SK-N-SH (cell line): Measurements from ENCODE around the gene RAB1B. TPM values are rescaled to one million over a fixed set of nuclear protein-coding genes. Genes with fewer than 3 reads are reported as not detected.

ENCODE experiments used
- CTCF ChIA-PET: fragments of 300-600, 350-600 bp; formaldehyde crosslinking; extraction: SDS; loops from one replicate; lab custom pipeline; 2021; lab: Yijun Ruan, JAX
- POLR2A ChIA-PET: fragments of 350-600 bp; sonication (Branson Sonifier 250); formaldehyde crosslinking; extraction: SDS; loops from one replicate; lab custom pipeline; 2020; ENCODE audit warnings: antibody characterized with exemption, inconsistent platforms; lab: Yijun Ruan, JAX
- DNase-seq: peaks from one replicate; pipeline ENCODE4 v3.0.0; 2012
- H2AFZ ChIP-seq: fragments of 200-600 bp; sonication (generic); 2 replicates; pipeline ENCODE4 v1.8.1; 2016; ENCODE audit warnings: antibody characterized with exemption, mild to moderate bottlenecking, low read depth
- H3F3A ChIP-seq: fragments of 200-600 bp; sonication (generic); replicated peaks from 2 replicates; pipeline ENCODE3; 2016; ENCODE audit warnings: antibody characterized with exemption, mild to moderate bottlenecking; ENCODE audit not compliant: insufficient read depth
- H3K27ac ChIP-seq, 2 experiments: fragments of 200-500 bp in 1 of 2; fragments of 200-600 bp in 1 of 2; sonication (Bioruptor generic) in 1 of 2; sonication (generic), shearing (Covaris generic) in 1 of 2; 2 replicates each; pipeline versions ENCODE4 v1.5.1 to v1.6.1; 2014 to 2016; ENCODE audit warnings: low read depth in 2 of 2, inconsistent platforms in 1 of 2, low read length in 1 of 2, mild to moderate bottlenecking in 1 of 2, mixed read lengths in 1 of 2
- H3K27me3 ChIP-seq: fragments of 200-600 bp; sonication (generic), shearing (Covaris generic); 2 replicates; pipeline ENCODE4 v1.6.1; 2016; ENCODE audit warnings: mixed run types; ENCODE audit not compliant: insufficient read depth
- H3K36me3 ChIP-seq, 2 experiments: fragments of 200-500 bp in 1 of 2; fragments of 200-600 bp in 1 of 2; sonication (Bioruptor generic) in 1 of 2; sonication (generic) in 1 of 2; replicated peaks in 1 of 2; 2 replicates each; pipeline versions ENCODE3 to v1.5.1; 2014 to 2016; ENCODE audit warnings: low read length in 1 of 2, mild to moderate bottlenecking in 1 of 2; ENCODE audit not compliant: insufficient read depth in 2 of 2, control insufficient read depth in 1 of 2
- H3K4me1 ChIP-seq, 2 experiments: fragments of 200-500 bp in 1 of 2; fragments of 200-600 bp in 1 of 2; sonication (Bioruptor generic) in 1 of 2; sonication (generic), shearing (Covaris generic) in 1 of 2; 2 replicates each; pipeline versions ENCODE4 v1.5.1 to v1.6.1; 2014 to 2016; ENCODE audit warnings: low read depth in 1 of 2, low read length in 1 of 2, mixed run types in 1 of 2; ENCODE audit not compliant: insufficient read depth in 2 of 2, control insufficient read depth in 1 of 2
- H3K4me2 ChIP-seq: fragments of 200-600 bp; sonication (generic), shearing (Covaris generic); 2 replicates; pipeline ENCODE4 v1.6.1; 2017; ENCODE audit warnings: mixed run types
- H3K4me3 ChIP-seq, 2 experiments: fragments of 200-500 bp in 1 of 2; fragments of 200-600 bp in 1 of 2; sonication (Bioruptor generic) in 1 of 2; sonication (generic), shearing (Covaris generic) in 1 of 2; 2 replicates each; pipeline versions ENCODE4 v1.5.1 to v1.8.1; 2014 to 2016; ENCODE audit warnings: low read depth in 2 of 2, inconsistent platforms in 1 of 2, low read length in 1 of 2, mild to moderate bottlenecking in 1 of 2, mixed read lengths in 1 of 2, moderate library complexity in 1 of 2
- H3K79me2 ChIP-seq: fragments of 200-600 bp; sonication (generic); 2 replicates; pipeline ENCODE4 v1.8.1; 2017; ENCODE audit warnings: mild to moderate bottlenecking; ENCODE audit not compliant: insufficient read depth
- H3K9ac ChIP-seq: fragments of 200-600 bp; sonication (generic); 2 replicates; pipeline ENCODE4 v1.6.1; 2017; ENCODE audit warnings: mixed run types
- H3K9me2 ChIP-seq: fragments of 200-600 bp; sonication (generic); 2 replicates; pipeline ENCODE4 v1.6.1; 2017; ENCODE audit warnings: mixed run types
- H3K9me3 ChIP-seq: fragments of 200-600 bp; sonication (generic); 2 replicates; pipeline ENCODE4 v1.6.1; 2017; ENCODE audit warnings: mixed run types, mild to moderate bottlenecking, moderate library complexity
- H4K20me1 ChIP-seq: fragments of 200-600 bp; sonication (generic); 2 replicates; pipeline ENCODE4 v1.6.1; 2017; ENCODE audit warnings: mild to moderate bottlenecking, mixed run types; ENCODE audit not compliant: insufficient read depth
- CHD2 ChIP-seq: fragments of 150-350 bp; IDR thresholded peaks from 2 replicates; pipeline ENCODE4 v1.6.1; 2018; ENCODE audit warnings: low read length; ENCODE audit not compliant: partially characterized antibody
- CTCF ChIP-seq: fragments of 200-600 bp; sonication (generic); IDR thresholded peaks from 2 replicates; pipeline ENCODE4 v1.6.1; 2017; ENCODE audit warnings: antibody characterized with exemption, mild to moderate bottlenecking, moderate library complexity
- FOSL2 ChIP-seq: IDR thresholded peaks from 2 replicates; pipeline ENCODE4 v1.4.0; 2012; ENCODE audit warnings: low read depth, mild to moderate bottlenecking, moderate library complexity, borderline replicate concordance
- FOXM1 ChIP-seq: IDR thresholded peaks from 2 replicates; pipeline ENCODE4 v1.4.0; 2012; ENCODE audit warnings: low read depth, mild to moderate bottlenecking
- MAX ChIP-seq: IDR thresholded peaks from 2 replicates; pipeline ENCODE4 v1.4.0; 2012; ENCODE audit warnings: low read depth
- MEF2A ChIP-seq: IDR thresholded peaks from 2 replicates; pipeline ENCODE4 v1.4.0; 2012; ENCODE audit warnings: low read depth, borderline replicate concordance
- MXI1 ChIP-seq: IDR thresholded peaks from 2 replicates; pipeline ENCODE4 v1.6.1; 2012; ENCODE audit warnings: mild to moderate bottlenecking, low read depth, low read length, improper control_type of control experiment
- NFIC ChIP-seq: IDR thresholded peaks from 2 replicates; pipeline ENCODE4 v1.4.0; 2012; ENCODE audit warnings: borderline replicate concordance
- NRF1 ChIP-seq: IDR thresholded peaks from 2 replicates; pipeline ENCODE4 v1.6.1; 2012; ENCODE audit warnings: low read depth, mild to moderate bottlenecking, low read length
- PBX3 ChIP-seq: IDR thresholded peaks from 2 replicates; pipeline ENCODE4; 2012
- POLR2AphosphoS5 ChIP-seq: IDR thresholded peaks from 2 replicates; pipeline ENCODE4 v1.6.1; 2012; ENCODE audit warnings: low read depth, low read length
- RAD21 ChIP-seq: IDR thresholded peaks from 2 replicates; pipeline ENCODE4 v1.6.1; 2012; ENCODE audit warnings: mild to moderate bottlenecking, low read length
- RCOR1 ChIP-seq: fragments of 150-350 bp; IDR thresholded peaks from 2 replicates; pipeline ENCODE4 v1.6.1; 2017; ENCODE audit warnings: antibody characterized with exemption, low read length
- RFX5 ChIP-seq: IDR thresholded peaks from 2 replicates; pipeline ENCODE4 v1.6.1; 2012; ENCODE audit warnings: mild to moderate bottlenecking, improper control_type of control experiment, low read length
- SMC3 ChIP-seq: IDR thresholded peaks from 2 replicates; pipeline ENCODE4 v1.6.1; 2012; ENCODE audit warnings: low read depth, low read length, improper control_type of control experiment
- TAF1 ChIP-seq: IDR thresholded peaks from 2 replicates; pipeline ENCODE4 v1.6.1; 2012; ENCODE audit warnings: low read depth, mild to moderate bottlenecking, low read length, moderate library complexity, borderline replicate concordance
- TCF12 ChIP-seq: IDR thresholded peaks from 2 replicates; pipeline ENCODE4 v1.4.0; 2012
- TEAD4 ChIP-seq: IDR thresholded peaks from 2 replicates; pipeline ENCODE4 v1.4.0; 2012; ENCODE audit warnings: mild to moderate bottlenecking, borderline replicate concordance; ENCODE audit not compliant: insufficient read depth
- WGBS: methylation state at CpG from one replicate; pipeline ENCODE4 v1.1.6; 2017; ENCODE audit warnings: low lambda C conversion rate; 5-methylcytosine and 5-hydroxymethylcytosine counted together
- polyA plus RNA-seq, 3 experiments: library from polyadenylated mRNA; depleted of rRNA; stranded (reverse); fragments of >200 nt; gene quantifications; 2 replicates each; pipeline ENCODE4 v1.2.3, GENCODE V29; 2012

RAB1B gene
- polyA plus RNA-seq, 1 of the 3 experiments (the other 2 are of a cell fraction): 208 TPM

DNA sequence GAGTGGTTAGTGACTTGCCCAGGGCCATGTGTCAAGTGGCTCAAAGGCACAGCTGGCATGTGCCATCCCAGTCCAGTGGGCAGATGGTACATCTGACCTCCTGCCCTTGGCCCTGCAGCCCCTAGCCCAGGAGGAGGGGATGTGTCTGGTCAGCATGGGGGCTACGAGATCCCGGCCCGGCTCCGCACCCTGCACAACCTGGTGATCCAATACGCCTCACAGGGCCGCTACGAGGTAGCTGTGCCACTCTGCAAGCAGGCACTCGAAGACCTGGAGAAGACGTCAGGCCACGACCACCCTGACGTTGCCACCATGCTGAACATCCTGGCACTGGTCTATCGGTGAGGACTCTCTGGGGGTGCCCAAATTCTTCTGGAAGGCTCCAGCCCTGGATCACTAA lies 5.7 kb upstream of the RAB1B start:
- ChIA-PET POLR2A (interaction anchor here (0.9 kb wide), 1 partner anchor 26 kb away, joined by 3 read pairs; the partner anchor contains the start of gene YIF1A), CTCF (interaction anchor here (0.9 to 1.4 kb wide), 2 partner anchors 20 to 195 kb away, joined by 5 read pairs; no protein-coding TSS in a partner anchor)
- DNase-seq: no peak
- peaks cover 26% of the 10 kb centered on the region for H3K79me2 ChIP-seq
- H3K9ac ChIP-seq: no peak overlapping the region
- no peak overlapping the region for H3K27ac ChIP-seq
- H3K4me2 ChIP-seq: no peak overlapping the region
- peaks cover 19% of the 10 kb centered on the region for H4K20me1 ChIP-seq
- TF ChIP-seq MAX: no peak
- TF ChIP-seq PBX3: no peak
- no peak for TF ChIP-seq RCOR1
- no peak for TF ChIP-seq FOXM1
- TF ChIP-seq SMC3: no peak
- H3F3A ChIP-seq: peaks cover 18% of the 10 kb centered on the region
- peaks cover 24 to 63% of the 10 kb centered on the region in 2 experiments for H3K36me3 ChIP-seq
- no peaks in the 10 kb centered on the region for H3K9me3 ChIP-seq
- H3K27me3 ChIP-seq: no peaks in the 10 kb centered on the region
- no peak overlapping the region for H2AFZ ChIP-seq
- WGBS: 100% methylated on average over 1 of the region's 12 CpGs
- H3K9me2 ChIP-seq: no peaks in the 10 kb centered on the region
- peaks cover 0 to 18% of the 10 kb centered on the region in 2 experiments; a peak in 2 of 4 replicates for H3K4me1 ChIP-seq
- H3K4me3 ChIP-seq: no peak overlapping the region

GRCh38 chr11:66263231-66263630 lies 5.2 kb upstream of the RAB1B start:
- no peak overlapping the region for H2AFZ ChIP-seq
- H3K36me3 ChIP-seq: peaks cover 24 to 63% of the 10 kb centered on the region in 2 experiments
- TF ChIP-seq TEAD4: no peak
- no peak for TF ChIP-seq RCOR1
- no peak for TF ChIP-seq CHD2
- no peak for TF ChIP-seq RFX5
- TF ChIP-seq, all 33 proteins: peak for 0
- peaks cover 19% of the 10 kb centered on the region for H4K20me1 ChIP-seq
- no peak overlapping the region for H3K4me3 ChIP-seq
- ChIA-PET POLR2A (interaction anchor here (0.6 kb wide), 1 partner anchor 539 kb away, joined by 6 read pairs; no protein-coding TSS in a partner anchor), CTCF (interaction anchor here (0.9 to 1.4 kb wide), 2 partner anchors 20 to 195 kb away, joined by 5 read pairs; no protein-coding TSS in a partner anchor)
- peaks cover 0 to 18% of the 10 kb centered on the region in 2 experiments; a peak in 2 of 4 replicates for H3K4me1 ChIP-seq
- no peaks in the 10 kb centered on the region for H3K9me2 ChIP-seq
- H3K27me3 ChIP-seq: no peaks in the 10 kb centered on the region
- H3K27ac ChIP-seq: no peak overlapping the region
- H3K4me2 ChIP-seq: no peak overlapping the region
- H3K9me3 ChIP-seq: no peaks in the 10 kb centered on the region
- peaks cover 17% of the 10 kb centered on the region for H3F3A ChIP-seq
- WGBS: 100% methylated on average over 2 of the region's 4 CpGs
- H3K79me2 ChIP-seq: peaks cover 21% of the 10 kb centered on the region
- DNase-seq: no peak
- no peak overlapping the region for H3K9ac ChIP-seq

DNA sequence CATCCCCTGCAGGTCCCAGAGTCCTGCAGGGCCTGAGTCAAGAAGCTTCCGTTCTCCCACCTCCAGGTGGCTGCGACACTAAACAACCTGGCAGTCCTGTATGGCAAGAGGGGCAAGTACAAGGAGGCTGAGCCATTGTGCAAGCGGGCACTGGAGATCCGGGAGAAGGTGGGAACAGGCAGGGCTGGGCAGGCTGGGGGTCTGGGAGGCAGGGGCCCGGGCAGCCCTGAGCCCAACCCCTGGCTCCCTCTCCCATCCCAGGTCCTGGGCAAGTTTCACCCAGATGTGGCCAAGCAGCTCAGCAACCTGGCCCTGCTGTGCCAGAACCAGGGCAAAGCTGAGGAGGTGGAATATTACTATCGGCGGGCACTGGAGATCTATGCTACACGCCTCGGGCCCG lies 4.7 kb upstream of the RAB1B start:
- ChIA-PET POLR2A (interaction anchor here (0.6 kb wide), 1 partner anchor 540 kb away, joined by 6 read pairs; no protein-coding TSS in a partner anchor), CTCF (no interaction called here)
- H3K27ac ChIP-seq: no peak overlapping the region
- no peak overlapping the region for H2AFZ ChIP-seq
- H3K4me2 ChIP-seq: no peak overlapping the region
- no peak overlapping the region for H3K4me3 ChIP-seq
- no peaks in the 10 kb centered on the region for H3K27me3 ChIP-seq
- peaks cover 15% of the 10 kb centered on the region for H4K20me1 ChIP-seq
- 97% methylated on average over 9 of the region's 10 CpGs for WGBS
- H3K9me3 ChIP-seq: no peaks in the 10 kb centered on the region
- peaks cover 12% of the 10 kb centered on the region for H3F3A ChIP-seq
- H3K9ac ChIP-seq: no peak overlapping the region
- H3K9me2 ChIP-seq: no peaks in the 10 kb centered on the region
- H3K36me3 ChIP-seq: peaks cover 24 to 63% of the 10 kb centered on the region in 2 experiments
- peaks cover 16% of the 10 kb centered on the region for H3K79me2 ChIP-seq
- no peak for DNase-seq
- H3K4me1 ChIP-seq: peaks cover 0 to 14% of the 10 kb centered on the region in 2 experiments; a peak in 2 of 4 replicates
- TF ChIP-seq NFIC (no peak), POLR2AphosphoS5 (no peak), CHD2 (no peak), CTCF (no peak), TAF1 (no peak), TEAD4 (no peak), RAD21 (no peak), MAX (no peak), NRF1 (no peak), FOSL2 (no peak), MXI1 (no peak), MEF2A (no peak), FOXM1 (no peak), TCF12 (no peak)
